ENCODE measurements around the gene ZNF101.
"Not testable (repeated sequence)": the region's sequence is repeated elsewhere in the genome, so short reads cannot be mapped to it uniquely, and the experiment has no call there.

Gene ZNF101

DNA sequence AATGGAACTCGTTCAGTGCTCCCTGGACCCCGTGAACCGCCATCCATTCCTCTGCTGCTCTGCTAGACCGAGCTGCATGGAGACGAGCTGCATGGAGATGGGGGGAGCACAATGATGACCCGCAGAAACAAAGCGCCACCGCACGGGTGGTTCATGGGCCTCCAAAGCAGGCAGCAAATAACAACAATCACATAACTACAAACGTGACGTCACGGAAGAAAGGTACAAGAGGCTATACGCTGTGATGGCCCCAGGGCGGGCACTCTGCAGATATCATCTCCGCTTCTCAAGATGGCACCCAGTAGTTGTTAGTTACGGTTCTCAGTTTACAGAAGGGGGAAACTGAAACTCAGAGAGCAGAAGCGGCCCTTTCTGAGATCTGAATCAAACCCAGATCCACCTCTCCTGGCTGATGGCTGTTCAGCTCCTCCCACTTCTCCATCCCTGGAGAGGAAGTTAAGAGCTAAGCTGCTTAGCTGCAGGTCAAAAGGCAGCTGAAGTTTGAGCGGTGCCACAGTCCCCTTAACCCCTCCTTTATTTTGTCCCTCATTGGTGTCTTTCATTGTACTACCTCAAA, 6.9 kb upstream of the ZNF101 start:
- peak; percentile 78 for DNase-seq (ENCODE audit: low spot score)

GRCh38 chr19:19662344-19662743, 6.3 kb upstream of the ZNF101 start:
- no peak for DNase-seq (ENCODE audit: low spot score)

- no peak for DNase-seq (ENCODE audit: low spot score)
Measured at GRCh38 chr19:19662871-19663255, 5.8 kb upstream of the ZNF101 start.

DNA sequence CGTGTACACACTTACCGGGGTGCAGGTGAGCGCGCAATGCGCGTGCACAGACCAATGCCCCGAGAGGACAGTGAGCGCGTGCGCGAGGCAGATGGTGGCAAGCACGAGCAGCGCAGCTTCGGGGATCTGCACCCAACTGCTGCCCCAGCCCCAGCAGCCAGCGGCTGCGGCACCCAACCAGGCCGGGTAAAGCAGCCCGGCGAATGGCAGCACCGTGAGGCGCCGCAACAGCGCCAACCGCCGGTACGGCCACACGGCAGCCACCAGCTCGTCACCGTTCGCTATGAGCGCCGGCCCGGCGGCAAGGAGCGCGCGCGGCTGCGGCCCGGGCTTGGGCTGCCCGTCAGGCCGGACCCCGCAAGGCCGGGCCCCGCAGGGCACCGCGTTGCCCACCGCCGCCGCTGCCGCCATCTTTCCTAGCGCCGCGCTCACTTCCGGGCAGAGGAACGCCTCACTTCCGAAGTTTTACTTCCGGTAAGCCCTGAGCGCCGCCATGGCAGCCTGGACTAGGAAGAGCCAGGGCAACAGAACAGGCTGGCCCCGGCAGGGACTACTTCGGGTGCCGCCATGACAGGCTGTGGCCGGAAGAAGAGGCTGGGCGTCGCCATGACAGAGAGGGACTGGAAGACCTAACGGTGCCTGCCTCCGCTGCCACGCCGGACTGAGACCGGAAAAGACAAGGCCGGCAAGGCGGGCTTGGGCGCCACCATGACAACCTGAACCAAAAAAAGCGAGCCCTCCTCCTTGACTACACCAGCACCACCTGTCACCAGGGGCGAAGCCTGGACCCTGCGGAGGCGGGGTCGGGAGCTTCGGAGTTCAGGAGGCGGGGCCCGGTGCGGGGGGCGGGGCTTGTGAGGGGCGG, 5.2 kb upstream of the ZNF101 start, which contains the start of gene ATP13A1:
ATP13A1 (minus strand) TSS at position 421 of the 865 bp plus-strand sequence; CDS start at position 411, 10 bp downstream.
- peak; percentile 97 for DNase-seq (ENCODE audit: low spot score)

GRCh38 chr19:19665420-19665948, 3.2 kb upstream of the ZNF101 start:
- not testable (repeated sequence) for DNase-seq (ENCODE audit: low spot score)

DNA sequence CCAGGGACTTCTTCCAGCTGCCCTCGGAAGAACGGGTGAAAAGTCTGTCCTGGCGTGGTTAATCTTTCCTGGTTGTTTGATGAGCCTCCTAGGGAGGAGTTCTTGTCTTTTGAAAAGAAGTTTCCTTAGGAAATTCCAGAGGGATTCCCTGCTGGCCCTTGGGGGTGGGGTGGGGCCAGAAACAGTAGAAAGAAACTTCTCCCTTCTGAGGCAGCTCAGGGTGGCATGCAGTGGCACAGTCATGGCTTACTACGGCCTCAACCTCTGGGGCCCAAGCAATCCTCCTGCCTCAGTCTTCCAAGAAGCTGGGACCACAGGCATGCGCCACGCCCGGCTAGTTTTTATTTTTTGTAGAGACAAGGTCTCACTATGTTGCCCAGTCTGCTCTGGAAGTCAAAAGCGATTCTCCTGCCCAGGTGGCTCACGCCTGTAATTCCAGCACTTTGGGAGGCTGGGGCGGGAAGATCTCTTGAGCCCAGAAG, 1.5 kb downstream of the ZNF101 start:
- no peak for DNase-seq (ENCODE audit: low spot score)

DNA sequence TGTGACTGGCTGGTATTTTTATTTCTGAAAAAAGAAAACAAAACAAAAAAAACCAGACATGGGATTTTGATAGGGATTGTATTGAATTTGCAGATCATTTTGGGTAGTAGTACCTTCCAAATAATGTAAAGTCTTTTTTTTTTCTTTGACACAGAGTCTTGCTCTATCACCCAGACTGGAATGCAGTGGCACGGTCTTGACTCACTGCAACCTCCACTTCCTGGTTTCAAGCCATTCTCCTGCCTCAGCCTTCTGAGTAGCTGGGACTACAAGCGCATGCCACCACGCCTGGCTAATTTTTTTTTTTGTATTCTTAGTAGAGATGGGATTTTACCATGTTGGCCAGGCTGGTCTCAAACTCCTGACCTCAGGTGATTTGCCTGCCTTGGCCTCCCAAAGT, 4.2 kb downstream of the ZNF101 start:
- no peak for DNase-seq (ENCODE audit: low spot score)

GRCh38 chr19:19674315-19674714, 5.7 kb downstream of the ZNF101 start:
- no peak for DNase-seq (ENCODE audit: low spot score)

DNA sequence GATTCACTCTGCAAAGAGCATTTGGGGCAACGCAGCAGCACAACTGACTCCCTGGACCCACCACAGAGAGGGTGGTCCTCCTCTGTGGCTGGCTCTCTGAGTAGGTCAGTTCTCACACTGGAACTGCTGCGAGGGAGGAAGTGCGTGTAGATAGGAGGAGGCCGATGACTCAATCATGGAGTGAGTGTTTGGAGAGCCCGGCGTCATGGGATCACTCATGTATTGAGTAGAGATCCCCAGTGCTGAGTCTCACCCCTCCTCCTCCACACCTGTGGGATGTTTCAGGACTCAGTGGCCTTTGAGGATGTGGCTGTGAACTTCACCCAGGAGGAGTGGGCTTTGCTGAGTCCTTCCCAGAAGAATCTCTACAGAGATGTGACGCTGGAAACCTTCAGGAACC, 8.9 kb downstream of the ZNF101 start:
- DNase-seq (ENCODE audit: low spot score), result no peak

- DNase-seq (ENCODE audit: low spot score), result no peak
Measured at GRCh38 chr19:19679176-19680073, 10.8 kb downstream of the ZNF101 start.

DNA sequence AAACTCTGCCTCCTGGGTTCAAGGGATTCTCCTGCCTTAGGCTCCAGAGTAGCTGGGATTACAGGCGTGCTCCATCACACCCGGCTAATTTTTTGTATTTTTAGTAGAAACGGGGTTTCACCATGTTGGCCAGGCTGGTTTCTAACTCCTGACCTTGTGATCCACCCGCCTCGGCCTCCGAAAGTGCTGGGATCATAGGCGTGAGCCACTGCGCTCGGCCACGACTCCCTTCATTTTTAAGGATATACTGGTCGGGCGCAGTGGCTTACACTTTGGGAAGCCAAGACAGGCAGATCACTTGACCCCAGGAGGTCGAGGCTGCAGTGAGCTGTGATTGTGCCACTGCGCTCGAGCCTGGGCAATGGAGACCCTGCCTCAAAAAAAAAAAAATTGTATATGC, 17.5 kb downstream of the ZNF101 start:
- not testable (repeated sequence) for DNase-seq (ENCODE audit: low spot score)

DNA sequence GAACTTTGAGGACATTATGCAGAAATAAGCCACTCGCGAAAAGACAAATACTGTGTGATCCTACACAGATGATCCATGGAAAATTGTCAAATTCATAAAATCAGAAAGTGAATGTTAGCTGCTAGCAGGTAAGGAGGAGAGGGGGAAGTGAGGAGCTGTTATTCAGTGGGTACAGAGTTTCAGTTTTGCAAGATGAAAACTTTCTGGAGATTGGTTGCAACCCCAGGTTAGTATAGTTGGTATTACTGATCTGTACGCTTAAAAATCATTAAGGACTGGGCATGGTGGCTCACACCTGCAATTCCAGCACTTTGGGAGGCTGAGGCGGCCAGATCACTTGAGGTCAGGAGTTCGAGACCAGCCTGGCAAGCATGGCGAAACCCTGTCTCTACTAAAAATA, 17.9 kb downstream of the ZNF101 start:
- no peak for DNase-seq (ENCODE audit: low spot score)

- DNase-seq (ENCODE audit: low spot score), result no peak
Measured at GRCh38 chr19:19687090-19687489, 18.5 kb downstream of the ZNF101 start.

DNA sequence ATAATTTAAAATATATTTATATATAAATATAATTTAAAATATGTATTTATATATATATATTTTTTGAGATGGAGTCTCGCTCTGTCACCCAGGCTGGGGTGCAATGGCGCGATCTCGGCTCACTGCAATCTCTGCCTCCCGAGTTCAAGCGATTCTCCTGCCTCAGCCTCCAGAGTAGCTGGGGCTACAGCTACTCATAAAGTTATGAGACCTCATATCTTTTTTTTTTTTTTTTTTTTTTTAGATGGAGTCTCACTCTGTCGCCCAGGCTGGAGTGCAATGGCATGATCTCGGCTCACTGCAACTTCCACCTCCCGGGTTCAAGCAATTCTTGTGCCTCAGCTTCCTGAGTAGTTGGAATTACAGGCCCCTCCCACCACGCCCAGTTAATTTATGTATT, 20.4 kb downstream of the ZNF101 start:
- not testable (repeated sequence) for DNase-seq (ENCODE audit: low spot score)

DNA sequence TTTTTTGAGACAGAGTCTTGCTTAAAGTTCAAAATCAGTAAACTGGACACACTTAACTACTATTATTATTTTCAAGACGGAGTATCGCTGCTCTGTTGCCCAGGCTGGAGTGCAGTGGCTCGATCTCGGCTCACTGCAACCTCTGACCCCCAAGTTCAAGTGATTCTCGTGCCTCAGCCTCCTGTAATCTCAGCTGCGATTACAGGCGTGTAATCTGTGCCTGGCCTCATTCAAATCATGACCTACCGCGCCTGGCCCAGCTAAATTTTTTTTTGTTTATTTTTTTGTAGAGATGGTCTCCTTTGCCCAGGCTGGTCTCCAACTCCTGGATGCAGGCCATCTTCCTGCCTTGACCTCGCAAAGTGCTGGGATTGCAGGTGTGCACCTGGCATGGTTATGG, 23.0 kb downstream of the ZNF101 start:
- DNase-seq (ENCODE audit: low spot score), result no peak

- DNase-seq (ENCODE audit: low spot score), result no peak
Measured at GRCh38 chr19:19696386-19696785, 27.7 kb downstream of the ZNF101 start.

DNA sequence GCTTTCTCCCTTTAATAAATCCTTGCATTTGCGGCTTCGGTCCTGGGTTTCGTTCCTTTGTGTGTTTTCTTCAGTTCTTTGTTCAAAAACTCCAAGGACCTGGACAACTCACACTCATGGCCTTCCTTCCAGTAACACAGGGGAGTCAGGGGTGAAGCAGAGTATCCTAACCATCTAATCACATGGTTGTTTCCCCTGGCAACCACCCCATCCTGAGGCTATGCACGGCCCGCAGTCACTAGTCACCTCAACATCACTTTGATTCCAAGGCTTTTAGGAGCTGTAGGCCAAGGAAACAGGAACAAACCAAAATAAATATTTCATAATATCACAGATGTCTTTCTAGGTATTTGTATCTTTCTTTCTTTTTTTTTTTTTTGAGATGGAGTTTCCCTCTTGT, 28.9 kb downstream of the ZNF101 start:
- DNase-seq (ENCODE audit: low spot score), result no peak

DNA sequence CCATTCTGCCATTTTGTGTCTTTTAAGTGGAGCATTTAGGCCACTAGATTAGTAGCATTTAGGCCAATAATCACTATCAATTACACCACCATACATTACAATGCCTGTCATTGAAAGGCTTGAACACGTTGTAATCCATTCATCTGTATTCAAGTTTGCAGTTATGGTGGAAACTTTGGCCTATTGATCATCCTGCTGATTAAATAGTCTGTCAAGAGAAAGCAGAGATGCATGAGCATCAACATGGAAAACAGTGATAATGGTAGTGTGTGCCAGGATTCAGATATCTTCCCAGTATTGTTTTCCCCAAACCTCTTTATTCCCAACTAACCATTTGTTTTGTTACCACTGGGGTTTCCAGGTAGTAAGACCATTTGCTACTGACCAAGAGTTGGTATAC, 31.9 kb downstream of the ZNF101 start:
- not testable (repeated sequence) for DNase-seq (ENCODE audit: low spot score)

GRCh38 chr19:19704836-19705235, 36.2 kb downstream of the ZNF101 start:
- DNase-seq (ENCODE audit: low spot score), result no peak

- no peak for DNase-seq (ENCODE audit: low spot score)
Measured at GRCh38 chr19:19710506-19710905, 41.9 kb downstream of the ZNF101 start.

- DNase-seq (ENCODE audit: low spot score), result no peak
Measured at GRCh38 chr19:19711306-19711933, 42.8 kb downstream of the ZNF101 start.
